Tibial nerve (tissue), 3 donors: ENCODE results near the gene SEMA3B.

Experiments used
- POLR2A ChIP-seq, 2 donors: fragments of 450-650 bp; IDR thresholded peaks; one replicate each; pipeline ENCODE4 v1.6.1; 2017; ENCODE audit warnings: antibody characterized with exemption in 2 of 2, mild to moderate bottlenecking in 2 of 2, moderate library complexity in 2 of 2
- TF ChIP-seq, protein P1 (sequence below), 5 experiments: fragments of 200-600 bp in 3 of 5; fragments of 450-650 bp in 2 of 5; sonication (generic) in 3 of 5; IDR thresholded peaks; one replicate each; pipeline ENCODE4 v1.5.1; 2016 to 2019; ENCODE audit warnings: antibody characterized with exemption in 5 of 5, mild to moderate bottlenecking in 3 of 5, moderate library complexity in 2 of 5

DNA sequence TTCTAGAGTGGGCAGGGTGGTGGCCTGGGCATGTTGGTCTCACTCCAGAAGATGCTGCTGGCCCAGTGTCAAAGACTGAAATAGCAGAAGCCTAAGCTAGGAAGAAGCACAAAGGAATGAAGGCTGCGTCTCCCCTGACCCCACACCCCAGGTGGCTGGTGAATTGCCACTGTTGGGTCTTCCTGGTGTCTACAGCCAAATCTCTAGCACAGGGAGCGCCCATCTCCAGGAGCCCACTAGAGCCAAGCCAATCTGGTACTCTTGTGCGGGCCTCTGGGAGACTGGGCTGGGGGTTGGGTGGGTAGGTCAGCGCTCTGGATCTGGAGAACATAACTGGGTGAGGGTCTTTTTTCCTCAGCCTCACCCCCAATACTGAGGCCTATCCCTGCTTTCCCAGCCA, 58.2 kb downstream of the SEMA3B start:
- TF ChIP-seq POLR2A (IDR thresholded peaks at IDR 0.05), result no peak
- TF ChIP-seq, protein P1, sequence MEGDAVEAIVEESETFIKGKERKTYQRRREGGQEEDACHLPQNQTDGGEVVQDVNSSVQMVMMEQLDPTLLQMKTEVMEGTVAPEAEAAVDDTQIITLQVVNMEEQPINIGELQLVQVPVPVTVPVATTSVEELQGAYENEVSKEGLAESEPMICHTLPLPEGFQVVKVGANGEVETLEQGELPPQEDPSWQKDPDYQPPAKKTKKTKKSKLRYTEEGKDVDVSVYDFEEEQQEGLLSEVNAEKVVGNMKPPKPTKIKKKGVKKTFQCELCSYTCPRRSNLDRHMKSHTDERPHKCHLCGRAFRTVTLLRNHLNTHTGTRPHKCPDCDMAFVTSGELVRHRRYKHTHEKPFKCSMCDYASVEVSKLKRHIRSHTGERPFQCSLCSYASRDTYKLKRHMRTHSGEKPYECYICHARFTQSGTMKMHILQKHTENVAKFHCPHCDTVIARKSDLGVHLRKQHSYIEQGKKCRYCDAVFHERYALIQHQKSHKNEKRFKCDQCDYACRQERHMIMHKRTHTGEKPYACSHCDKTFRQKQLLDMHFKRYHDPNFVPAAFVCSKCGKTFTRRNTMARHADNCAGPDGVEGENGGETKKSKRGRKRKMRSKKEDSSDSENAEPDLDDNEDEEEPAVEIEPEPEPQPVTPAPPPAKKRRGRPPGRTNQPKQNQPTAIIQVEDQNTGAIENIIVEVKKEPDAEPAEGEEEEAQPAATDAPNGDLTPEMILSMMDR (IDR thresholded peaks at IDR 0.05), result no peak
